Measurements from ENCODE around the gene CPN1.
"Not testable (repeated sequence)": the region's sequence is repeated elsewhere in the genome, so short reads cannot be mapped to it uniquely, and the experiment has no call there.

The CPN1 gene

DNA sequence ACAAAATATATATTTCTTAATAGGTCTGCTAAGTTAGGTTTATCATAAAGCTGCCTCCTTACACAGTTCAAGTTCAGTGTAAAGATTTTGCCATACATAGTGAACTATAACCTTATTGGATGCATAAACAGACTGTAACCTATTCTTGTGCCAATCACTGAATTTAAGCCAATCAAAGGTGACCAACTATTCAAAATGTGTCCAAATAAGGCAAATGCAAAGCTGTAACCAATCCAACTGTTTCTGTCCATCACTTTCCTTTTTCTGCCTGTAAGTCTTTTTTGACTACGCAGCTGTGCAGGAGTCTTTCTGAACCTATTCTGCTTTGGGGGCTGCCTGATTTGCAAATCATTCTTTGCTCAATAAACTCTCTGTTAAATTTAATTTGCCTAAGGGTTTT is 60.3 kb downstream of the CPN1 start:
- no peak for DNase-seq (ENCODE audit: low read depth)

DNA sequence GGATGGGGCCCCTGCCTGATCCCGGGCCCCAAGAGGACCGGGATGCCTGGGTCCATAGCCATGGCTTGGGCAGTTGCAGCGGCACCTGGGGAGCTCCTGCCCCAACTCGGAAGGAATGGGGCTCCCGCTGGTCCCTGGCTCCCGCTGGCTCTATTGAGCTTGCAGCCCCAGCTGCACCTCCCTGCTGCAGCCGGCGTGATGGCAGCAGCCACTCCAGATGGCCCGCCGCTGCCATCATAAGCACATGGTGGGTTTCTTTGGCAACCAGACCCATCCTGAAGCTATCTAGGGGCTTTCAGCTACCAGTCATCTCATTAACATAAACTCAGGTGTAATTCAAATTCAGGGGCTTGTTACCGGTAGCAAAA is 60.8 kb downstream of the CPN1 start:
- DNase-seq (ENCODE audit: low read depth) = no peak

DNA sequence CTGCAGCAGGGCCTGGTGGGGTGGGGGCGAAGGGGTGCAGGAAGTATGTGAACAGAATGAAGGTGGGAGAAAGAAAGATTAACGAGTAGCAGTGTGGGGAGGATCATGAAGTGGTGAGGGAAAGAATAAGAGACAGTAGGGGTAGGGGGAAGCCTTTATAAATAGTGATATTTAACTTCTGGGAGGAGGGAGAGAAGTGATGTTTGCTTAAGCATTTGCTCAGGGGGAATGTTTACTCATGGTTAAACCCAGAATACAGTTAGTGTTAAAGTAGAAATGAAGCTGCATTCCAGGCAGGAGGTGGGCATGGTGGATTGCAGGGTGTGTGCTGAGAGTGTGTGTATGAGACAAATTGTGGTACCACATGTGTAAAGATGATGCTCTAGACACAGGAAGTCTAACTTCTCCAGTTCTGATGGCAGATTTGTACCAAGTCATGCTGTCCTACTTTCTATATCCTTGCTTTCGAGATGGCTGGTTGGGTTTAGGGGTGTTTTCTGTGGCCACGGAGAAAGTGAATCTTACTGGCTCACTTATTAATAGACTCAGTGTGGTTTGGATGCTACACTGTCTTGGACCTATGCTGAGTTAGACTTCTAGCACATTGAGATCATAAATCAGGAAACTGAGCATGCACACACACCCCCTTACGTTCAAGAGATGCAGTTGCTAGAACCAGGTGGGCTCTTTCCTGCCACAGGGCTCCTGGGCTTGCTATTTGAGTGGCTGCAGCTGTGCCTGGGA is 61.4 kb downstream of the CPN1 start:
- no peak for DNase-seq (ENCODE audit: low read depth)

DNA sequence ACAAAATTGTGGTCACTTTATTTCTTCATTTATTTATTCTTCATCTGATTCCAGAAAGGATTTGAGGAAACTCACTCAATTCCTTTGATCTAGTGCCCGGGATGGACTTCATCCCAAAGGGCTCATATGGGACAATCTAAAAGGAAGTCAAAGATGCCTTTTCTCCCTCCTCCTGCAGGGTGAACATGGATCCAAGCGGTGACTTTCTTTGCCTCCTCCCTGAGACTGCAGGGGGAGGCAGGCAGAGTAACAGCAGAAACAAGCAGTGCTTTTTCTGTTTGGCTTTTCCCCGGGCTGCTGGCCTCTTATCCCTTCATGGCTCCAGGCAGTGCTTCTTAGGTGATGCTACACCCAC is 61.9 kb downstream of the CPN1 start:
- DNase-seq (ENCODE audit: low read depth) = no peak

DNA sequence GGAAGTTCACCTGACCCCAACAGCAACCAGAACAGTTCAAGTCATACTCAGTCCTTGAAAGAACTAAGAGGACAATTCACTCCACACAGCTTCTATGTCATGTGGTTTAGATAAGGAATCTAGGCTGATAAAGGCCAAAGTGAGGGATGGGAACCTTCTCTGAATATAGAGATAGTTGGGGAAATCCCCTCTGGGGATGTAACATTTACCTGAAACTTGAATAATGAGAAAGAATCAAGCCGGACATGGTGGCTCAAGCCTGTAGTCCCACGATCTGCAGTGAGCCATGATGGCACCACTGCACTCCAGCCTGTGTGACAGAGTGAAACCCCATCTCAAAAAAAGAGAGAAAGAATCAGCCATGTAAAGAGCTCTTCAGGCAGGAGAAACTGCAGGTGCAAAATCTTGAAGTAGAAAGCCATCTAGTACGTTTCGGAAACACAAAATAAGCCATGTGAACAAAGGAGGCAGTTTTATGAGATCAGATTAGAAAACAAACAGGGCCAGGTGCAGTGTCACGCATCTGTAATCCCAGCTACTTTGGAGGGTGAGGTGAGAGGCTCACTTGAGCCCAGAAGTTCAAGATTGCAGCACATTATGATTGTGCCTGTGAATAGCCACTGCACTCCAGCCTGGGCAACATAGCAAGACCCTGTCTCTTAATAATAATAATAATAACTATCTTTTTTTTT is 67.5 kb downstream of the CPN1 start:
- no peak for DNase-seq (ENCODE audit: low read depth)

DNA sequence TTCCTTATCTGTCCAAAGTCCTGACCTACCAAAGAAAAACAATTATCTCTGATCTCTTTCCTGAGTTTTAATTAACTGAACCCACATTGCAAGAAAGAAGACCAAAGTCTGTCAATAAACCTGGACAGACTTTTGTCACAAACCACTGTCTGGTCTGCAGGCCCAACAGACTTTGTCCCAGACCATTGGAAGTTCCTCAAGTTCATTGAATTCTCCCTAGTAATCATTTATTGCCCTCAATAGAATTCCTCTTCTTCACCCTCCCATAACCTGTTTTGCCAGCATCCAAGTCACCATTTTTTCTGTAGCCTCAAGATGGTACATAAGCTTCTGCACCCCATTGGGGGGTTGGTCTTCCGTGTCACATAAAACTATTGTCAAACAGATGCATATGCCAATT is 68.0 kb downstream of the CPN1 start:
- DNase-seq (ENCODE audit: low read depth) = no peak

DNA sequence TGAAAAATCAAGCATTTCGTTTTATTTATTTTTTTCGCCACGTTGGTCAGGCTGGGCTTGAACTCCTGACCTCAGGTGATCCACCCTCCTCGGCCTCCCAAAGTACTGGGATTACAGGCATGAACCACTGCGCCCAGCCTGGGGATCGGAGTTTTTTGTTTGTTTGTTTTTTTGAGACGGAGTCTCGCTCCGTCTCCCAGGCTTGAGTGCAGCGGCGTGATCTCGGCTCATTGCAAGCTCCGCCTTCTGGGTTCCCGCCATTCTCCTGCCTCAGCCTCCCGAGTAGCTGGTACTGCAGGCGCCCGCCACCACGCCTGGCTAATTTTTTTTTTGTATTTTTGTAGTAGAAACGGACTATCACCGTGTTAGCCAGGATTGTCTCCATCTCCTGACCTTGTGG is 69.8 kb downstream of the CPN1 start:
- not testable (repeated sequence) for DNase-seq (ENCODE audit: low read depth)

DNA sequence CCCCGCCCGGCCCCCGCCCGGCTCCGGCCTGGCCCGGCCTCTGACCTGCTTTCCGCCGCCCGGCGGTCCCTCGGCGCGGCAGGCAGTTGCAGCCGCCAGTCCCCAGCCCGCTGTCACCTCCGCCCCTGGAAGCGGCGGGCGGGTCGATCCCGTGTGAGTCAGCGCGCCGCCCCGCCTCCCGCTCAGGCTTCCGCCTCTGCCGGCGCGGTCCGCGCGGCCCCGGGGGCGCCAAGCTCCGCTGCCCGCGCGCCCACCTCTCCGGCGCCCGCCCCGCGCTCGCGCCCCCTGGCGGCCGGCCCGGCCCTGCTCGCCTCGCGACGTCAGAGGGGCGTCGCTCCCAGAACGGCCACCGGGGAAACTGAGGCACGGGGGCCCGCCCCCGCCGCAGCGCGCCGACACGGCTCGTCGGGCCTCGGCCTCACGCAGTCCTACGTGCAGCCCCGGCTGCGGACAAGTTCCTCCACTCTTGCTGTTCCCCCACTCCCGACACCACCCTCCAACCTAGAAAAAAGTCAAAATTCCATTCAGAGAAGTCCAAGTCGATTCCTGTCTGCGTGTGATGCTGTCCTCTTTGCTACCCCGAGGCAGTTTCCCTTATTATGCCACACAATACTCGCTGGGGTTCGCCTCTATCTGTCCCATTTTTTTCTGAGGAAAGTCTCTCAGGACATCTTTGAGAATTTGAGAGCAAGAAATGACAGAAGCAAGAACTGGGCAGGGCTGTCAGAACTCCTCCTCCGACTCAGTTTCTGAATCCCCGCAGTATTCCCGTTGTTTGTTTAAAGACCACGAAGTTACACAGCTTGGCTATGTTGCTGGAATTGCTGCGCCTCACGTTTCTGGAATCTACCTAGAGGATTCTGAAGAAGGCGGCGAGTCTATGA is 71.6 kb downstream of the CPN1 start, which contains the start of gene DNMBP:
Gene DNMBP (minus strand): TSS at position 155 of the 884 bp plus-strand sequence. CDS start 37,823 bp downstream, outside the sequence.
- peak; percentile 53 for DNase-seq (ENCODE audit: low read depth)

DNA sequence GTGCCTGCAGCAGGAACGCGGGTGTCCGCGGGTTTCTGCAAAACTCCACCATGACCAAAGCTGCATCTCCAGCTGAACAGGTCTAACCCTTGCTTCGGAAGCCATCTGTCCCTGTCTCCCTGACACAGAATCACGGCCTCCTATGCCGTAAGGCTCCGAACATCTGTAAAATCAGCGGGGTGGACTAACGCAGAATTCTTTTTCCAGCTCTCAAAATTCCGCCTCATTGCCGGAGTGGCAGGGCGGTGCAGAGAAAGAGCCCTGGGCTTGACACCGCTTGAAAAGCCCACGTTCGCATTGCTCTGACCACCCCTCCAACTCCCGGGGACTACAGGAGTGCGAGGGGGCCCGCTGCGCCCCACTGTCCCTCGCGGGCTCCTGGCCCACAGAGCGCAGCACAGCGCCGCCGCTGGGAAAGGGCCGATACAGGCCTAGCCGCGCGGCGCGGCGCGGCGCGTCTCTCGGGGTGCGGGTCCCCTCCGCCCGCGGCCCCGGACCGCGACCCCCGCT is 72.3 kb downstream of the CPN1 start:
- no peak for DNase-seq (ENCODE audit: low read depth)

DNA sequence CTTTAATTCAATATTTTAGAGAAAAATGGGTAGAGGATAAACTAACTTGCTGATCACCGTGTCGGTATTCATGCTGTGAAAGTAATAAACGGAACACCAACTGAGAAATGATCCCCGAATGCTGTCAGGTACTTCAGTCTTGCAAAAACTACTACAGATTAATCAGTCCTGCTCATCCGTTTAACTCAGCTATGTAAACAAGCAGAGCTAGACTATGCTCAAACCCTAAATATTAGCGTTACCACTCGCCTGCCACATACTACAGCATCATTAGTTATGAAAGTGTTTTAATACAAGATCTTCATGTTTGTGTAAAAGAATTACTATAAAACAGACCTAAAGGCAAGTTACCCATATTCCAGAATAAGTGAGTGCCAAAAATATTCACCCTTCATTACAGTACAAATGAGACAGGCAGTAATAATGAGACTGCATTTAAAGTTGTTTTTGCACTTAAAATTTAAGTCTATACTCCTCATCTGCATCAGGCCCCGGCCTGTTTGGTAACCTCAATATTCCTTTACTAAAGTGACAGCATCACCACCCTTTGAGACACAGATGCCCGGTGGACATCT is 72.9 kb downstream of the CPN1 start:
- no peak for DNase-seq (ENCODE audit: low read depth)

DNA sequence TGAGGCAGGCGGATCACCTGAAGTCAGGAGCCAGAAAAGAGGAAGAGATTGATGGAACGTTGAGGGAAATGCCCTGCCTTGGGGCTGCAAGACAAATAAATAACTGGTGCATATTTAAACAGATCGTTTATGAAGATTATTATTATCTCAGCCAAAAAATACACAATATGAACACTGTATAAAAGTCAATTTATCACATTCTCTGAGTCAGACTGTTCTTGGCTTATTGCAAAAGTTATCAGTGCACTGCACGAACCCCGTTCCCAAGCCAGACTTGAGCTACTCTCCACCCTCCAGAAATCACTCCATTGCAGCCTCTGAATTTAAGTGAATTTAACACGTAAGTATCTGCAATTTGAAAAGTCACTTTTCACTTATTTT is 73.5 kb downstream of the CPN1 start:
- no peak for DNase-seq (ENCODE audit: low read depth)

DNA sequence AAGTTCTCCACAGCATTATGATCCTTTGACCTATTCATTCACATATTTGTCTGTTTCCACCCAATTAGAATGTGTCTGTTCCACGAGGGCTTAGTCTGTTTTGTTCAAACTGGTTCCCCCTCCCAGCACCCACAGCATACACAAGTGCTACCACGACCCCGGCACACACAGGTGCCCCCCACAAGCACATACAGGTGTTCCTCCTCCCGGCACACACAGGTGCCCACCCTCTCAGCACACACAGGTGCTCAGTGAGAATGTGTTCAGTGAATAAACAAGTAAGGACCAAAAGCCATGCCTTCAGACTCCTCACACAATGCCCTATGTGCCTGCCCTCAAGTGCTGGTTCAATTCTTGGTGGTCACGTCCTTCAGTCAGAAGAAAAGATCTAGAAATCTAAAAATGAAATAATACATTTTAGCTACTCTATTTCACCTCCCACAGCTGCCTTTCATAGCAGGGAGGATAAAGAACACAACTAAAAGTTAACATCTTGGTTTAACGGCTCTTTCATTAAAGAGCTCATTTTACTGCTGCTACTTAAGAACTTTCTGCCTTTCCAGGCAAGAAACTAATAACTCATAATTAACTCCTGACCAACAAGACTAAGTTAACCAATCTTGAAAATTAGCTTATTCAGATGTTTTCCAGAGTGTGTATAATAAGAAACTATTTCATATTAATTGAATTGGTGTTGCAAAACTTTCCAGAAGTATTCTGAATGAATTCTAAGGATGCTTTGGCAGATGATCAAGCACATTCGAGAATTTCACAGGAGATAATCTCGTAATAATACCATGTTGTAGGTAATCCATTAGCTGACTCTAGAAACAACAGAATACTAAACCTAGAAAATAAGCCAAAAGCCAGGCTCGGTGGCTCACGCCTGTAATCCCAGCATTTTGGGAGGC is 74.2 kb downstream of the CPN1 start:
- no peak for DNase-seq (ENCODE audit: low read depth)

DNA sequence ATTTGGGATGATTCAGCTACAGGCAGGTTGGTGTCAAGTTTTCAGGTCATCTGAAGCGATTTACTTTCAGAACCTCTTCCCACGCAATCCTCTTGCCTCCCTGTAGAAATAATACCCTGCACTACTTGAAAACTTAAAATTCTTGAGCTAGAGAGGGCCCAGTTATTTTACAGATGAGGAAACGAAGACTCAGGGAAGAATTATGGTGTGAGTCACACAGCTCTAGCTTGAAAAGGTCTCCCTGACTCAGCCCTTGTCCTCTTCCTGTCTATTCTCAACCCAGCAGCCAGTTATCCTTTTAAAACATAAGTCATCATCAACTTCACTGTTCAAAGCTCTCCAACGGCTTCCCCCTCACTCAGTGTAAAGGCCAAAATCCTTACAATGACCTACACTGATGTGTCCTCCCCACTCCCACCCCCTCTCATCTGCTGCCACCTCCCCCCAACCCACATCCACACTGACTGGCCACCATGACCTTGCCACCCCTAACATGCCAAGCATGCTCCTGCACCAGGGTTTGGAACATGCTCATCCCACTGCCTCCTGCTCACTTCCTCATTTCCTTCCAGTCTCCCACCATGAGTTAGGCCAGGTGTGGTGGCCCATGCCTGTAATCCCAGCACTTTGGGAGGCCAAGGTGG is 75.3 kb downstream of the CPN1 start:
- DNase-seq (ENCODE audit: low read depth) = no peak

DNA sequence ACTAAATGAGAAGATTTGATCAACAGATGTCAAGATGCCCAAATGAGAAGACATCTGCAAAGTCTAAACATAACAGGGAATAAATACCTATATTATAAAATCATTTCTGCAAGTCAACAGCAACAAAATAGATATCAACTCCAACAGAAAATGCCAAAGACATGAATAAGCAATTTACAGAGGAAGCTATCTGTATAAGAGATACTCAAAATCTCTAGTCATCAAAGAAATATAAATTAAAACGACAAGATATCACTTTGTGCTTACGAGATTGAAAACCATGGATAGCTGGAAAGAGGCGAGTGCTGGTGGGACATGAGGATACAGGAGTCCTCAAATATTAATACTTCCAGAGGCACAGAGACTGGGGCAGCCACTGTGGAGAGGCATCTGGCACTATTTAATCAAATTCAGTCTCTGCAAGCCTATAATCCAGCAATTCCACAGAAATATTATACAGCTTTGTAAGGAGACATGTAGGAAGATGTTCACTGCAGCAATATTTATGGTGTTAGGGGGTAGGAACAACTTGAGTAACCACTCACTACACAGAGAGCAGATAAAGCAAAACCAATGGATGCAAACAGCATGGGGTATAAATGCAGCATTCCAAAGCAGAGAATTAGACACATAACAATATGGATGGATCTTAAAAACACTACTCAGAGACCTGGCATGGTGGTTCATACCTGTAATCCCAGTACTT is 76.7 kb downstream of the CPN1 start:
- DNase-seq (ENCODE audit: low read depth) = no peak

DNA sequence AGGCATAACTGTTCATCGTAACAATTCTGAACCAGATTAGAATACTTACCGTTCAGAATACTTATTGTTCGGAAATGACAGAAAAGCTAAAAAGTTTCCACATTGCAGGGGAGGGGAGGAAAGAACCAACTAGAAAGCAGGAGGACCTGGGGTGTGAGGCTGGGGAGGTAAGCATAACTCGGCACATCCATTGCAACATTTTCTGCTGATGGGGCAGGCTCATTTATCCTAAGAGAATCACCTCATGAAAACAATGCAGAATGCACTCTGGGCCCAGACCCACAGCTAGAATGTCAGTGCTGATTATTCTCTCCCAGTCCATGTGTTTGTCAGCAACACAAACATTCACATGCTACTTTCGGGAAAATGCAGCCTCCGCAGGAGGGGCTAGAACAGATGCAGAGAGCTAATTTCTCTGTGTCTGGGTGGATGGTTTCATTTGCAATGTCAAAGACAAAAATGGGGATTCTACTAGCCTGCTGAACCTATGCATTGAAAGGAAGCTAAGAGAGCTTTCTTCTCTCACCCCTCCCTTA is 81.5 kb downstream of the CPN1 start:
- no peak for DNase-seq (ENCODE audit: low read depth)

DNA sequence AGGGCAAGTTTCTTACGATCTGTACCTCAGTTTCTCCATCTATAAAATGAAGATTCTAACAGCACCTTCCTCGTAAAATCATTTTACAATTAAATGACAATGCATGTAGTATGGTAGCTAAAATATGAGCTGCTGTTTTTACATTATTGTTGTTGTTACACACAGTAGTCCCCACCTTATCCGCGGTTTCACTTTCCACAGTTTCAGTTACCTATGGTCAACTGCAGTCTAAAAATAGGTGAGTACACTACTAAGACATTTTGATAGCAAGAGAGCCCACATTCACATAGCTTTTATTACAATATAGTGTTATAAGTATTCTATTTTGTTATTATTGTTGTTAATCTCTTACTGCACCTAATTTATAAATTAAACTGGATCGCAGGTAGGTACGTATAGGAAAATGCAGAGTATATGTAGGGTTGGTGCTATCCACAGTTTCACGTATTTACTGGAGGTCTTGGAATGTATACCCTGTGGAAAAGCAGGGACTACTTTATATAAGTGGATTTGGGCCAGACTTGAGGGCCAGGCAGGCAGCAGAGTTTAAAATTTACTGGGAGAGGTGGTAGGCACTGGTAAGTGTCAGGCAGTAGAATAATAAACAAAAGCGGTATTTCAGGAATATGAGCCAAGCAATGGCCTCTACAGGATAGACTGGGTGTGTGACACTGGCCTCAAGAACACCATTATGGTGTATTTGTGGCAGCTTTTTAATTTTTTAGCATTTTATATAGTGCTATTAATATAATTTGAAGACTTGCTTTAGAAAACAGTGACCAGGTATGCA is 82.2 kb downstream of the CPN1 start:
- no peak for DNase-seq (ENCODE audit: low read depth)

DNA sequence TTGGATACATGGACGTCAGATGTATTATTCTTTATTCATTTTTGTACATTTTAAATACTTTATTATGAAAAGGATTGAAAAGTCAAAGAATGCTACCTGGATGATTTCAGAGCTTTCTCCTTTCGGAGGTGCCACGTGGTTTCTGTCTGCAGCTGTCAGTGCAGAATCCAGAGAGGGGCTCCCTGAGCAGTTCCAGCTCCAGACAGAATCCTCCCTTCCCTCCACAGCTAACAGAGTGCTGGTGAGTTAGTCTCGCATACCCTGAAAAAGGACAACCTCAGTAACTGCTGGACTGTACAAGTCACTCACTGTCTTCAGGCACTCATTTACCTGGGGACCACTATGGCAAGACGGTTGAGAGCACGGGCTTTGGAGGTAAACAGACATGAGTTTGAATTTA is 82.8 kb downstream of the CPN1 start:
- no peak for DNase-seq (ENCODE audit: low read depth)

DNA sequence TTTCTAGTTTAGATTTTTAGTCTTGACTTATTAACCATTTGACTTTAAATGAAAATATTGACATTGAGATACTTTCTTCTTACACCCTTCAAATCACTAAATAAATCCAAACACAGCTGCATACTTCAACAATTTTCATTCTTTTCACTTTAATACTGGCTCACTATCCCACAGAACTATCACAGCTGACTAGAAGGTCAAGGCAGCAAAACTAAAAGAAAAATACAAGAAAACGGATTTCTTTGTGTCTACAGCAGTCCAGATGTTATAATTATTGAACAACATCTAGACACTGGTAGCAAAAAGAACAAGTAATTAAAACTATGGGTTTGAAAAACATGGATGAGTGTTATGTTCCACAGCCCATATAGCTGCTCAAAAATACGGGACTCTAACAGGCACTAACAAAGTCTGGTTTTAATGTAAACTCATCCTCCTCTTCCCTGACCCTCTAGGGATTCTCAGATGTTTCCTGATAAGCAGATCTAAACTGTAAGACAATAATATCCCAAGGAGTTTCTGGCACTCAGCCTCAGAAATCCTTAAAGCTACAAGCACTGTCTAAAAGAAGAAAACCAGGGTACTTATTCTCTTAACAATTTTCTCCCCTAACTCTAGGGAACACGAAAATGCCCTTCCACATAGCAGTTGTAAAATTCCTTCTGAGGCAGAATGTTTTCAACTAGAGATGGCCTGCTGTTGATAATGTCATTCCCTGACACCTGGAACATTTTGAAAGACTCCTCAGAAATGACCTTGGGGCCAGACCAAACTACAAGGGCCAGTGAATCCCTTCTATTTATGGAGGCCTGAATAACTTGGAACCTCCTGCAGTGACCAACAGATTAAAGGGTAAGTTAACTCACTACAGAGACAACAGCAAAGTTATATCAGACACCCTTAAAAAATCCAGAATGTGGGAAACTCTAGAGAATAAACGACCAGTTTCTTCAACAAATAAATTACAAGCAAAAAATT is 84.7 kb downstream of the CPN1 start:
- DNase-seq (ENCODE audit: low read depth) = no peak
